BLaER1 (cell line): ENCODE measurements around the gene RAI14.
"Not testable (repeated sequence)": the region's sequence is repeated elsewhere in the genome, so short reads cannot be mapped to it uniquely, and the experiment has no call there.

Source experiments
- H3K27ac ChIP-seq: shearing (Covaris generic); formaldehyde crosslinking; 2 replicates; pipeline ENCODE4 v1.8.1; 2022
- H3K27me3 ChIP-seq: shearing (Covaris generic); formaldehyde crosslinking; 2 replicates; pipeline ENCODE4 v1.8.1; 2022
- H3K36me3 ChIP-seq: shearing (Covaris generic); formaldehyde crosslinking; 2 replicates; pipeline ENCODE4 v1.8.1; 2022
- H3K4me1 ChIP-seq: shearing (Covaris generic); formaldehyde crosslinking; 2 replicates; pipeline ENCODE4 v1.8.1; 2022
- H3K4me2 ChIP-seq: shearing (Covaris generic); formaldehyde crosslinking; 2 replicates; pipeline ENCODE4 v1.8.1; 2022
- H3K4me3 ChIP-seq: shearing (Covaris generic); formaldehyde crosslinking; 2 replicates; pipeline ENCODE4 v1.8.1; 2022
- H3K9ac ChIP-seq: shearing (Covaris generic); formaldehyde crosslinking; 2 replicates; pipeline ENCODE4 v1.8.1; 2022
- H3K9me3 ChIP-seq: shearing (Covaris generic); formaldehyde crosslinking; 2 replicates; pipeline ENCODE4 v1.8.1; 2022
- H4K20me1 ChIP-seq: shearing (Covaris generic); formaldehyde crosslinking; 2 replicates; pipeline ENCODE4 v1.8.1; 2022
- Cebpa-rat ChIP-seq: shearing (Covaris generic); IDR thresholded peaks from 2 replicates; pipeline ENCODE4 v1.8.1; 2022

RAI14 gene

DNA sequence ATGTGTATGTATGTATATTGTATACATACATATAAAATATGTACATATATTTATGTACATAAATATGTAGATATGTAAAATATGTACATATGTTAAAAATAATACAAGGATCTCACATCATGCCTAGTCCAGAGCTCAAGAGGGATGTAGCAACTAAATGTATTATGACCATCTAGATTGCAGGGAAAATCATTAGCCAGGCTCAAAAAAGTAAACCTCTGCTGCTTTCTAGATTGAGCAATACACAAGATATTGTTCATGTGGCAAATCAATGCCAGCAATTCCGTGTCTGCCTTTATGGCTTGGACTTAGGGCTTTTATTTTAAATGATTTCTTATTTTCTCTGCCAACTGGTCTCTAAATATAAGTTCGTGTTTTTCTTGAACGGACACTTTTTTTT lies 65.2 kb downstream of the RAI14 start:
- no peak overlapping the region for H3K9ac ChIP-seq
- H3K4me3 ChIP-seq = no peak overlapping the region
- no peak overlapping the region for H3K27ac ChIP-seq
- H3K4me1 ChIP-seq = peaks cover 16% of the 10 kb centered on the region
- H3K4me2 ChIP-seq = no peak overlapping the region
- TF ChIP-seq Cebpa-rat = no peak
- peaks cover 11% of the 10 kb centered on the region for H3K36me3 ChIP-seq
- H3K27me3 ChIP-seq = no peaks in the 10 kb centered on the region
- H3K9me3 ChIP-seq = peaks cover 13% of the 10 kb centered on the region
- H4K20me1 ChIP-seq = no peaks in the 10 kb centered on the region

DNA sequence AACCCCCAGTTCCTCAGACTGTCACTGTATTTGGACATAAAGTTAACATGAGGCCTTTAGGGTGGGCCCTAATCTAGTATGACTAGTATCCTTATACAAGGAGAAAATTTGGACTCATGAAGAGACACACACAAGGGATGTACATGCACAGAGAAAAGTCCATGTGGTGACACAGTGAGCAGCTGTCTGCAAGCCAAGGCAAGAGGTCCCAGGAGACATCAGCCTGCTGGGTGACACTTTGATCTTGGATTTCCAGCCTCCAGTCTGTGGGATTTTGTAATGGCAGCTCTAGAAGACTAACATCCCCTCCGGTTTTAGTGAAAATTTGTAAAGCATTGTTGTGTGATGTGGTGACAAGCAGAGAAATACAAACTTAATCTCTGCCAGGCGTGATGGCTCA lies 66.1 kb downstream of the RAI14 start:
- Histone ChIP-seq H3K9me3 (peaks cover 21% of the 10 kb centered on the region), H3K36me3 (peaks cover 20% of the 10 kb centered on the region), H3K4me3 (no peak overlapping the region), H3K9ac (no peak overlapping the region), H3K4me1 (peaks cover 16% of the 10 kb centered on the region), H4K20me1 (no peaks in the 10 kb centered on the region), H3K27ac (no peak overlapping the region), H3K27me3 (no peaks in the 10 kb centered on the region), H3K4me2 (peak overlapping the region; percentile 54)
- TF ChIP-seq Cebpa-rat = no peak

DNA sequence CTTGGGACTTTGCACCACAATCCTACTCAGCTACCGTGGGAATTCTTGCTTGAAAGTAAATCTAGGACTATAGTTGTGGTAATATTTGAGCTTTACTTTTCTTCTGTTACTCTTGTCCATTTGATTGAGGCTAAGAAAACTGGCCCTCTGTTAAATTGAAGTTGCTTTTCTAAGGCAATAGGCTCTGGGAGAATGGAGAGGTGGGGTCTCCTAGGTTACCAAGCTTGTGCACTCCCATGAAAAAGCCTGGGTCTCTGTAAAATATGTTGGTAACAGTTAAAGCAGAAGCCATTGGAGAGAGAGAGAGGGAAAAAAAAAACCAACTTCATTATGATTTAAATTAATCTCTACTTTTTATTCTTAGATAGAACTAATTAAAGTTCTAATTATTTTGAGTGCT lies 68.6 kb downstream of the RAI14 start:
- no peak overlapping the region for H3K4me2 ChIP-seq
- H3K9ac ChIP-seq = no peak overlapping the region
- H4K20me1 ChIP-seq = no peaks in the 10 kb centered on the region
- no peak overlapping the region for H3K4me3 ChIP-seq
- peaks cover 10% of the 10 kb centered on the region for H3K4me1 ChIP-seq
- no peak overlapping the region for H3K27ac ChIP-seq
- H3K9me3 ChIP-seq = peaks cover 34% of the 10 kb centered on the region
- no peak for TF ChIP-seq Cebpa-rat
- H3K27me3 ChIP-seq = no peaks in the 10 kb centered on the region
- H3K36me3 ChIP-seq = peaks cover 30% of the 10 kb centered on the region

DNA sequence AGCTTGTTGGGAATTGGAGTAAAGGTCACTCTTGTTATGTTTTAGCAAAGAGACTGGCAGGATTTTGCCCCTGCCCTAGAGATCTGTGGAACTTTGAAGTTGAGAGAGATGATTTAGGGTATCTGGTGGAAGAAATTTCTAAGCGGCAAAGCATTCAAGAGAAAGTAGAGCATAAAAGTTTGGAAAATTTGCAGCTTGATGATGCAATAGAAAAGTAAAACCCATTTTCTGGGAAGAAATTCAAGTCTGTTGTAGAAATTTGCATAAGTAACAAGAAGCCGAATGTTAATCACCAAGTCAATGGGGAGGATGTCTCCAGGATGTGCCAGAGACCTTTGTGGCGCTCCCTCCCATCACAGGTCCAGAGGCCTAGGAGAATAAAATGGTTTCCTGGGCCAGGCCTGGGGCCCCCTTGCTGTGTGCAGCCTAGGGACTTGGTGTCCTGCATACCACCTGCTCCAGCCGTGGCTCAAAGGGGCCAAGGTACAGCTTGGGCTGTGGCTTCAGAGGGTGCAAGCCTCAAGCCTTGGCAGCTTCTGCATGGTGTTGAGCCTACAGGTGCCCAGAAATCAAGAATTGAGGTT lies 71.1 kb downstream of the RAI14 start:
- not testable (repeated sequence) for H3K4me1 ChIP-seq, H4K20me1 ChIP-seq, H3K4me2 ChIP-seq, H3K27ac ChIP-seq, H3K27me3 ChIP-seq, H3K9ac ChIP-seq, H3K4me3 ChIP-seq
- Histone ChIP-seq H3K9me3 (peaks cover 34% of the 10 kb centered on the region), H3K36me3 (peaks cover 34% of the 10 kb centered on the region)

DNA sequence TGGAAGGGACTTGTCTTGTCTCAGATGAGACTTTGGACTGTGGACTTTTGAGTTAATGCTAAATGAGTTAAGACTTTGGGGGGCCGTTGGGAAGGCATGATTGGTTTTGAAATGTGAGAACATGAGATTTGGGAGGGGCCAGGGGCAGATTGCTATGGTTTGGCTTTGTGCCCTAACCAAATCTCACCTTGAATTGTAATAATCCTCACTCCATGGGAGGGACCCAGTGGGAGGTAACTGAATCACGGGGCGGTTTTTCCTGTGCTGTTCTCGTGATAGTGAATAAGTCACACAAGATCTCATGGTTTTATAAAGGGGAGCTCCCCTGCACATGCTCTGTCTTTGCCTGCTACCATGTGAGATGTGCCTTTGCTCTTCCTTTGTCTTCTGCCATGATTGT lies 72.1 kb downstream of the RAI14 start:
- H3K4me2 ChIP-seq = no peak overlapping the region
- H3K27me3 ChIP-seq = no peaks in the 10 kb centered on the region
- H3K9me3 ChIP-seq = peaks cover 34% of the 10 kb centered on the region
- no peaks in the 10 kb centered on the region for H4K20me1 ChIP-seq
- no peak overlapping the region for H3K27ac ChIP-seq
- no peaks in the 10 kb centered on the region for H3K4me1 ChIP-seq
- H3K4me3 ChIP-seq = no peak overlapping the region
- H3K36me3 ChIP-seq = peaks cover 34% of the 10 kb centered on the region
- no peak overlapping the region for H3K9ac ChIP-seq
- no peak for TF ChIP-seq Cebpa-rat

DNA sequence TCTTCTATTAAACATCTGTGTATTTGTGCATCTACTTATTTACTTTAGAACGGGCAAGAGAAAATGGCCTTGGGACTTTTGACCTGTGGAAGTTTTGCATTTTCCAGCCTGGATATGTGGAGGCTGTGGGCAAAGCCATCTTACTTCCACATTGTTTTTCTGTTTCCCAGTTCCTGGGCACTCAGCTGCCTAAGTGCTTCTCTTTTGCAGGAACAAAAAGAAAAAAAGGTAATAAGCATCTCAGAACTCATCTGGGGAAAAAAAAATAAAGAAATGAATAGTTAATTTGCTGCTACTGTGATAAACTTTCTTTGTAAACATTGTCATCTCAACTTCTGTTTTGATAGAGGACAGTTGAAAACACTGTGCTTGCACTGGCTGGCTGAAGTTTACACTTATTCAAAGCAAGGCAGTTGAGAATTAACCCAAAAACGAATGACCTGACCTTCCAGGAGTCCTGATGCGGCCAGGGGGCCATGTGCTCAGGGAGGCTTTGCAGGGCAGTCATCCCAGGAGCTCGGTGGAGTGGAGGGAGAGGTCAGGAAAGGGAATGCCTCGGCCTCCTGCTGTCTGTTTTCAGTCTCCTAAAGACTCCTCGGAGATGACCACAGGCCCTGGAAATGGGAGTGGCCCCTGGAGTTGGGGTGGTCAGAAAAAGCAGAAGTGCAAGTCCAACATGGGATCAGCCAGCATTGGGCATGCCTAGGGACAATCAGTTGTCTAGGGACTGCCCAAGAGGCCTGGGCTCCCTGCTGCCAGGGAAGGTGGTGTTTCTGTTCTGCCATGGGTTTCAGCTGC lies 75.5 kb downstream of the RAI14 start:
- Histone ChIP-seq H3K9ac (no peak overlapping the region), H4K20me1 (no peaks in the 10 kb centered on the region), H3K27ac (no peak overlapping the region), H3K9me3 (peaks cover 18% of the 10 kb centered on the region), H3K4me3 (no peak overlapping the region), H3K36me3 (peaks cover 20% of the 10 kb centered on the region), H3K4me2 (no peak overlapping the region), H3K27me3 (no peaks in the 10 kb centered on the region), H3K4me1 (peaks cover 7% of the 10 kb centered on the region)
- TF ChIP-seq Cebpa-rat = no peak

DNA sequence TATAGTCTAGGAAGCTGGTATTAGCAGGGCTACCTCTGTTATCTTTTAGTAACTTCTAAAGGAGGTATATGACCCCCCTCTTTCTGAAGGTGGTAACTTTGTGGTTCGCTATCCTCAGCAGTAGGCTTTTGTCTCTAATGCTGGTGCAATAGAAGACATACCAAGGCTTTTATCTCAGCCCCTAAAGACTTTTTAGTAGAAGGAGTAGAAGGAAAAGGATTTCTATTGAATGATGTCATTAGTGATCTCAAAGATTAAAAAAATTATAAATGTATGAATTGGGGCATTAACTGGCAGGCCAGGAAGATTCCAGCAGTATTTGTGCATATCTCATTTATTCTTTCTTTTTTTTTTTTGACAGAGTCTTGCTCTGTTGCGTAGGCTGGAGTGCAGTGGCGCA lies 78.2 kb downstream of the RAI14 start:
- no peak overlapping the region for H3K9ac ChIP-seq
- no peak for TF ChIP-seq Cebpa-rat
- no peak overlapping the region for H3K4me3 ChIP-seq
- H3K4me2 ChIP-seq = no peak overlapping the region
- peaks cover 7% of the 10 kb centered on the region for H3K4me1 ChIP-seq
- no peaks in the 10 kb centered on the region for H3K27me3 ChIP-seq
- no peaks in the 10 kb centered on the region for H3K9me3 ChIP-seq
- H4K20me1 ChIP-seq = no peaks in the 10 kb centered on the region
- no peak overlapping the region for H3K27ac ChIP-seq
- 0 out of 2 replicates have a peak, but pooled peaks cover 4% of the 10 kb centered on the region for H3K36me3 ChIP-seq

DNA sequence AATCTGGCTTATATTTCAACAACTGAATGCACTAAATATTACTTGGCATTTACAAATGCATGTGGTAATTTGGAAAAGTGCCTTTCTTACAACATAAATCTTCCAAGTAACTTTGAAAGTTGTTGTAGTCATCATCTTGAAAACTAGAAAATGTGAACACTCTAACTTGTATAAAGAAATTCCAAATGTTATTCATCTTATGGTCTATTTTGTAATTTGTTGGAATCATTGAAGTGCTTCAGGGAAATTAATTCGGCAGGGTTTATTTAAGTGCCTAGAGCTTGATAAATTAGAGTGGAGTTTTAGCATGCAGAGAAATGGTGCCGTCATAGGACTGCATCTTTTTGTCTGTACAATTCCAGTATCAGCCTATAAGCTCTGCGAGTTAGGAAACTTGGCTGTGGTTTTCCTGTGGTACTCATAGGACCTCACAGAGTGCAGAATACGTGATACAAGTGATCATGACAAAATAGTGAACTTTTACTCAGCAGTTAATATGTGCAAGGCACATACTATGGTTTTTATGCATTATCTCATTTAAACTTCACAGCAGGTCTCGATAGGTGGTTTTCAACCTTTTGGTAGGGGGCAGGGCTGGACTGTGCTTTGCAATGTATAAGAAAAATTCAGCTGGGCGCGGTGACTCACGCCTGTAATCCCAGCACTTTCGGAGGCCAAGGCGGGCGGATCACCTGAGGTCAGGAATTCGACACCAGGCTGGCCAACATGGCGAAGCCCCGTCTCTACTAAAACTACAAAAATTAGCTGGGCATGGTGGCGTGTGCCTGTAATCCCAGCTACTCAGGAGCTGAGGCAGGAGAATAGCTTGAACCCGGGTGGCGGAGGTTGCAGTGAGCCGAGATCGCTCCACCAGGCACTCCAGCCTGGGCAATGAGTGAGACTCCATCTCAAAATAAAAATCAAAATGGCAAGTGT lies 79.6 kb downstream of the RAI14 start:
- no peak overlapping the region for H3K4me3 ChIP-seq
- H3K4me2 ChIP-seq = 0 out of 2 replicates have a peak overlapping the region, but pooled peaks have one; percentile 2
- TF ChIP-seq Cebpa-rat = no peak
- H3K27ac ChIP-seq = no peak overlapping the region
- H3K9me3 ChIP-seq = no peaks in the 10 kb centered on the region
- no peak overlapping the region for H3K9ac ChIP-seq
- no peaks in the 10 kb centered on the region for H3K27me3 ChIP-seq
- peaks cover 7% of the 10 kb centered on the region for H3K4me1 ChIP-seq
- H4K20me1 ChIP-seq = no peaks in the 10 kb centered on the region
- H3K36me3 ChIP-seq = 0 out of 2 replicates have a peak, but pooled peaks cover 4% of the 10 kb centered on the region

DNA sequence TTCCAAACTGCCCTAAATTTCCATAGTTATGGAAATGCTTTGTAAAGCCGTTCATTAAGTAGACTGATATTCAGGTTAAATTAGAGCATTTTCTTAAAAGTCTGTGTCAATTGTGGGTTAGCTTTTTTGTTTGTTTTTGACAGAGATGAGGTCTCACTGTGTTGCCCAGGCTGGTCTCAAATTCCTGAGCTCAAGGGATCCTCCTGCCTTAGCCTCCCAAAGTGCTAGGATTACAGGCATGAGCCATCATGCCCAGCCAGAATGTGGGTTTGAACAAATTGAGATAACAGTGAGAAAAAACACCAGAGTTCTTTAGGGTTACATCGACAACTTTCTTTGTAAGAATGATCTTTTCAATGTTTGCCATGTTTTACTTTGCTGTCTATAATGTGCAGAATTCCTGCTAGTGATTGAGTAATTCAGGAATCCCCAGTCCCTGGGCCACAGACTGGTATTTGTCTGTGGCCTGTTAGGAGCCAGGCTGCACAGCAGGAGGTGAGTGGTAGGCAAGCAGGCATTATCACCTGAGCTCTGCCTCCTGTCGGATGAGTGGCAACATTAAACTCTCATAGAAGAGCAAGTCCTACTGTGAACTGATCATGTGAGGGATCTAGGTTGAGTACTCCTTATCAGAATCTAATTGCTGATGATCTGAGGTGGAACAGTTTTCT lies 80.5 kb downstream of the RAI14 start:
- Histone ChIP-seq H3K4me3 (no peak overlapping the region), H4K20me1 (no peaks in the 10 kb centered on the region), H3K9ac (no peak overlapping the region), H3K4me1 (peaks cover 8% of the 10 kb centered on the region), H3K27ac (no peak overlapping the region), H3K36me3 (0 out of 2 replicates have a peak, but pooled peaks cover 4% of the 10 kb centered on the region), H3K27me3 (no peaks in the 10 kb centered on the region), H3K4me2 (no peak overlapping the region), H3K9me3 (no peaks in the 10 kb centered on the region)
- no peak for TF ChIP-seq Cebpa-rat
